Colon (tissue), 2 donors: ENCODE measurements around the gene TMPRSS7.
"Not testable (repeated sequence)": the region's sequence is repeated elsewhere in the genome, so short reads cannot be mapped to it uniquely, and the experiment has no call there.

Experiments
- FAIRE-seq: peaks from 2 replicates; lab custom pipeline; 2012; peaks lifted over from hg19 to GRCh38; lab: Jason Lieb, UNC
- donor health status: control.
- donor health status: control.

Gene TMPRSS7

DNA sequence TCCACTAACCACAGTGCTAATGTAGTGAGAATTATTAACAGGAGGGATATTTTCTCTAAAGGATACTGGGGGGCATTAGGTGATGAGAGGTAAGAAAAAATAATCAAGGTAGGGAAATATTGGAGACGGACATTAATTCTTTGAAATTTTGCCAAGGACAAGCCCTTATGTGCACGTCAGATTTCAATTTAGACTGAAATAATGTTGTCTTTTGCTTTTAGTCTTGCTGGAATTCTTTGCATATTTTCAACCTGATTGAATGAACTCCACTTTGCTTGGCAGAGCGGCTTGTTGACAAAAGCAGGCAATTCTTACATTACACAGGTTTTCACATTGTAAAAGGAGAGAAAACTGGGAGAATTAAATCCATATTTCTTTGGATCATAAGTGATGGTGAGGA, 26.6 kb downstream of the TMPRSS7 start:
- no peak for FAIRE-seq

DNA sequence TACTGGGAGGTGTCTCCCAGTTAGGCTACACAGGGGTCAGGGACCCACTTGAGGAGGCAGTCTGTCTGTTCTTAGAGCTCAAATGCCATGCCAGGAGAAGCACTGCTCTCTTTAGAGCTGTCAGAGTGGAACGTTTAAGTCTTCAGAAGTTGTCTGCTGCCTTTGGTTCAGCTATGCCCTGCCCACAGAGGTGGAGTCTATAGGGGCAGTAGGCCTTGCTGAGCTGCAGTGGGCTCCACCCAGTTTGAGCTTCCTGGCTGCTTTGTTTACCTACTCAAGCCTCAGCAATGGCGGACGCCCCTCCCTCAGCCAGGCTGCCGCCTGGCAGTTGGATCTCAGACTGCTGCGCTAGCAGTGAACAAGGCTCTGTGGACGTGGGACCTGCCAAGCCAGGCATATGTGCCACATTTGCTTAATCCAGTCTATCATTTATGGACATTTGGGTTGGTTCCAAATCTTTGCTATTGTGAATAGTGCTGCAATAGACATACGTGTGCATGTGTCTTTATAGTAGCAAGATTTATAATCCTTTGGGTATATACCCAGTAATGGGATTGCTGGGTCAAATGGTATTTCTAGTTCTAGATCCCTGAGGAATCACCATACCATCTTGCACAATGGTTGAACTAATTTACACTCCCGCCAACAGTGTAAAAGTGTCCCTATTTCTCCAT, 38.0 kb downstream of the TMPRSS7 start:
- not testable (repeated sequence) for FAIRE-seq

GRCh38 chr3:112074006-112074405, 39.5 kb downstream of the TMPRSS7 start:
- no peak for FAIRE-seq

DNA sequence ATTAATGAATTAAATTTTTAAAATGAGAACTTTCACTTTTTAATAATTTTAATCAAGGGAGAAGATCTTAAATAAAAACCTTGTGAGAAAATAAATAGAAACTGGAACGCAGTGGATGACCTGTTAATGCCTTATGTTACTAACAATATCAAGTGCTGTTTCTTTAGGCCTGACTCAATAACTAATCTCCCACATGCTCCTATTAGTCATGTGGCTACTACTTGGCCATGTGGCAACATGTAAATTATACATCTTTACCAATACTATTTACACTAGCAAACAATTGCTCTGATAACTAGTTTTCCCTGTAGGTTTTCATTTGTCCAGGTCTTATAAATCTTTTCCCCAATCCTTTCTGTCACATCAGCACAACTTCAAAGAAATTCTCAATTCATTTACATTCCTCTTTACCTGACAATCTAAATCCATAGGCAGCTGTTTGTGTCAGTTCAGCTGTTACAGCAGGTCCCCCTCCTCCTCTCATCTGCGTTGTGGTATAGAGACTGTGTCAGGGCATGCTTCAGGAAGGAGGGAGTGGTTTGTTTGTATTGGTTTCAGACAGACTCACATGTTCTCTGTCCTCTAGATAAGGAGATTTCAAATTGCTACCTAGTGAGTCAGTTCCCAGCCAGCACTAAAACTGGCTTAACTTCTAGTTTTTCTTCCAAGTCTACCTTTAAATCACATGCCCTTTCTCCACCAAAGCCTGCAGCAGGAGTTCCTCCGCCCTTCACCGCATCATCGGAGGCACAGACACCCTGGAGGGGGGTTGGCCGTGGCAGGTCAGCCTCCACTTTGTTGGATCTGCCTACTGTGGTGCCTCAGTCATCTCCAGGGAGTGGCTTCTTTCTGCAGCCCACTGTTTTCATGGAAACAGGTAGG, 40.3 kb downstream of the TMPRSS7 start:
- no peak for FAIRE-seq

GRCh38 chr3:112078125-112079083, 43.9 kb downstream of the TMPRSS7 start:
- FAIRE-seq = no peak

GRCh38 chr3:112083239-112083638, 48.7 kb downstream of the TMPRSS7 start:
- FAIRE-seq = no peak

DNA sequence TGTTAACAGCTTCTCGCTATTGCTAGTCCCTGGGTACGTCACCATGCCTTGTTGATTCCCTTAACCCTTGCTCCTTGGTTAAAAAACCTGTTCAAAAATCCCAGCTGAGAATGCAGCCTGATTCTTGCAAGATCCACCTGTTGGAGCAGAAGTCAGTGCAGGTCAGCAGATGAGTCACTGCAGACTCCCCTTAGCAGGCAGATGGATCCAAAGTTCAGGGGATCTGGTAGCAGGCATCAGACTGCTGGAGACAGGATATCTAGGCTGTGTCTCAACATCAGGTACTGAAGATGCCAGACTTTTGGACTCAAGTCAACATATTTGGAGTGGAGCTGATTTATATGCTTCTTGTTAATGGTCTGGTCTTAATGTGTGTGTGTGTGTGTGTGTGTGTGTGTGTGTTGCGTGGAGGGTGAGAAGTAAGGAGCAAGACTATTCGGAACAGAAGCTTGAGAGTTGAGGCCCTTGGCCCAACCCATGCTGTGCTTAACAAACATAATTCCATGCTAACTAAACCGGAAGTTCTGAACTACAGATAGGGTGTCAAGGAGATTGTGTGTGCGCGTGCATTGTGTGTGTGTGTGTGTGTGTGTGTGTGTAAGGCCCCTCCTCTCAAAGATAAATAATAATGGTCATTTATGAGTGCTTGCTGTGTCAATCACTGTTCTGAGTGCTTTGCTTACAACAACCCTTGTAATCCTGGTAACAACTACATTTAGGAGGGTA, 50.6 kb downstream of the TMPRSS7 start:
- no peak for FAIRE-seq

DNA sequence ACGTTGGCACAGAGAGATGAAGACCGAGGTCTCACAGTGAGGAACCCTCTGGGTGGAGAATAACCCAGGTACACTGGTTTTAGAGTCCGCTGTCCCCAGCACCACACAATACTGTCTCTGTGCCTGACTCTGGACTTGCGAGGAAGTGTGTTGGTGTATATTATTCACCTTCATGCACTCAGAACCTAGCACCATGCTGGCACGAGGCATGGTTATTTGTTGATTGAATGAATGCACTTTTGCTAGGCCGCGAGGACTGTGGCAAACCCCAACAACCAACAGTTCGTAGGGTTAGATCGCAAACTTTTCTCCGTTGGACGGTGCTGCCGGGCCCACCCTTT, 51.2 kb downstream of the TMPRSS7 start:
- FAIRE-seq = no peak

GRCh38 chr3:112086076-112086854, 51.7 kb downstream of the TMPRSS7 start, which contains the start of gene C3orf52:
TSS of gene C3orf52 (plus strand) at chr3:112086389. CDS start at chr3:112086408, 19 bp downstream.
- FAIRE-seq = no peak

DNA sequence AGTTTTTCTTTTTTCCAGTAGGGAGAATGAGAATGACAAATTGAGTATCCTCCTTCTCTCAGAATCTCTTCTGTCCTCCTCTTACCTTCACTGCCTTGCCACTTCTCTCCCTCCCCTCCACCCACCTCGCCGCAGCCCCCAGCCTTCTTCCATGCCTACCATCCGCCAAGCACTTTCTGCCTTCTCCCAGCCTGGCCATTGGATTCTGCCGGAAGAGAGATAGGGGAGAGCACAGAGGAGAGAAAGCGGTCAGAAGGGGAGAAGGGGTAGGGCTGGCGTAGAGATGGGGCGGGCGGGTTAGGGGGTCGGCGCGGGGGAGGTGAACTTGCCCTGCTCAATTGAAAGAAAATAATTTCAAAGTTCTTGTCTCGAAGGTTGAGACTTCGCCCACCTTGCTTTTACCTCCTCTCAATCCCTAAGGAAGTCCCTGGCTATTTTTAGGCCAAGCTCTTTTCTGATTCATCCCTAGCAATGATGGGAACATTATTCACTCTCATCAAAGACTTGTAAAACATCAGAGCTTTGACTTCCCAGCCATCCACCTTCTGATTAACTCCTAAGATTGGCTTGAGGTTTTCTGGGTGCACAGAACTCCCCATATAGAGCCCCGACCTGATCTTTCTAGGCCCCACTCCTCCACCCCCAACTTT, 52.5 kb downstream of the TMPRSS7 start:
- FAIRE-seq = no peak

DNA sequence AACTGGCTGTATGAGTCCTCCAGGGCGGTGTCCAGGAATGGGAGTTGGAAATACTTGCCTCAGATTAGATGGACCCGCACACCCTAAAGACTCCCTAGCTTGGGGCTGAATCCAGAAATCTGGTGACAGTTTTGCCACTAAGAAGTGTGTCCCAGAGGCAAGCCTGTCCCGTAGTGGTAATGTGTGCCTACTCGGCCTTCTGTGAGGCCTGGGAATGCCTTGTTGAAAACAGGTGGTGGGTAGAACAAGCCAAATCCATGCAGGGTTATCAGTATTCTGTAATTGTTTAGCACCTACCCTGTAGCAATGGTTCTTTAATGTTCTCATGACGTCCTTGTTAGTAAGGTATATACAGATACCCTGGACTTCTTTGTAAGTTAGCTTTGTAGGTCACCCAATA, 53.2 kb downstream of the TMPRSS7 start:
- FAIRE-seq = no peak

DNA sequence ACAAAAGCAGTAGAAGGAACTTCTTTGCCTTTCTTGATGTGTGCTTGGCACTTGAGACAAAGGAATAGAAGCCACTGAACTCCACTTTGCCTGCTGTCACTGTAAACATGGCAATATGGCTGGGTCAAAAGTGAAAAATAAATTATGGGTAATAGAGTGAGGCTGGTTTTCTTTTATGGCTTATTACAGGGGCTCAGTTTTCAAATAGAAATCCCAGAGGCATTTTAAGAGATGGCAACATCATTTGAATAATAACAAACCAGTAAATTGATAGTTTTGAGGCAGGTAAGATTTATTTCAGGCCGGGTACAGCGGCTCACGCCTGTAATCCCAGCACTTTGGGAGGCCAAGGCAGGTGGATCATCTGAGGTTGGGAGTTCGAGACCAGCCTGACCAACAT, 54.4 kb downstream of the TMPRSS7 start:
- FAIRE-seq = no peak

DNA sequence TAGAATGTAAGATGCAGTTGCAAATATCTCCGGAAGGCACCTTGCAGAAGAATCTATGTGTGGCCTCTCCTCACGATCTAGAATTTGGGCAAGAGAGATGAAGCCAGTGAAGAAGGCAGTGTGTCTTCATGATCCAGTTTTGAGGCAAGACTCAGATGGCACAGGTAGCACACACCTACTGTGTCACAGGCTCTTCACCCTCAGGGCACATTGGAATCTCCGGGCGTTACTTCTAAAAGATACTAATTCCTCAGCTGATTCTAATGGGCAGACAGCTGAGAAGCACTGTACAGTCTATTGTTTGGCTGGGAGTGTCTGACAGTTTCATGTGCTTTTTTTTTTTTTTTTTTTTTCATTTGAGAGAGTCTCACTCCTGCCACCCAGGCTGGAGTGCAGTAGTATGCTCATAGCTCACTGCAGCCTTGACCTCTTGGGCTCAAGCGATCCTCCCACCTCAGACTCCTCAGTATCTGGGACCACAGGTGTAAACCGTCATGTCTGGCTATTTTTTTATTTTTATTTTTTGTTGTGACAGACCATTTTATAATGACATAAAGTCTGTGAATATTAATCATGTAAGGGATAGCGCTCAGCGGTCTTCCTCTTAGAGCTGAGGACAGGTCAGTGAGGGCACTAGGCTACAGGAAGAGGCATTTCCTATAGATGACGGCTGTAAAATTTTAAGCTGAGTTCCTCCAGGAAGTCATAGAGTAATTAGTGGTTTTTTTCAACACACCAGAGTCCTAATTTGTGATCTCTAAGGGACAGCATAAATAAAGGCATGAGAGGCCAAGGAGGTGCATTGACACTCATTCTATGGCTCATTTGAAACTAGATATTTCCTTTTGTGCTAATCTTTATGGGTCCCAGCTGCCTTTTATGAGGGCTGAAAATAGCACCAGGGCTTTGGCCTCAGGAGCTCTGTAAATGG, 55.7 kb downstream of the TMPRSS7 start:
- no peak for FAIRE-seq

DNA sequence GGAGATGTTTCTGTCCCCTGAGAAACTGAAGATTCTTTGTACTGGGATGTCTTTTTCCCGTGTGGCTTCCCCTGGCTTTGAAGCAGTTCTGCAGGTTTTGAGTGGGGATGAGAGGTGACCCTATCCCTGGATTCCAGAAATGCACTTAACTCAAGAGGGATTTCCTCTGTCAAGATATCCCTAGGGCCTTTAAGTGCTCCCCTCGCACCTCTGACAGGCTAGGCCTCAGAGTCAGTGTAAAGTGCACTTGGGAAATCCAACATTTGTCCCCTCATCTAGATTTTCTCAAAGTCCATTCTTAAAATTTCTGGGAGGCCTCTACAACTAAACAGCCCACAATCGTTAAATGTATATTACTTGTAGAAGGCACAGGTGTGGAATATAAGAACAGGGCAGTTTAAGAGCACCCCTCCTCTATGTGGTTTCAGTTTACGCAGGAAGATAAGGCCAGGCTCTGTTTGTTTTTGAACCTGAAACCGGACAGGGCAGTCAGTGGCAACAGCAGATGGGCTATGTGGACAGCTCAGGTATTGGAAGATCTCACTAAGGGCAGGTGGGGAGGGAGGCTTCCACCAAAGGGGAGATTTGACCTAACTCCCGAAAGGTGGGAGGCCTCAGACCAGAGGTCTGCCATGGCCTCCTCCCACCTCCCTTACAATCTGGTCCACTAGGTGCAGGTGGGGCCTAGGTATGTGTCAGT, 56.5 kb downstream of the TMPRSS7 start:
- no peak for FAIRE-seq

DNA sequence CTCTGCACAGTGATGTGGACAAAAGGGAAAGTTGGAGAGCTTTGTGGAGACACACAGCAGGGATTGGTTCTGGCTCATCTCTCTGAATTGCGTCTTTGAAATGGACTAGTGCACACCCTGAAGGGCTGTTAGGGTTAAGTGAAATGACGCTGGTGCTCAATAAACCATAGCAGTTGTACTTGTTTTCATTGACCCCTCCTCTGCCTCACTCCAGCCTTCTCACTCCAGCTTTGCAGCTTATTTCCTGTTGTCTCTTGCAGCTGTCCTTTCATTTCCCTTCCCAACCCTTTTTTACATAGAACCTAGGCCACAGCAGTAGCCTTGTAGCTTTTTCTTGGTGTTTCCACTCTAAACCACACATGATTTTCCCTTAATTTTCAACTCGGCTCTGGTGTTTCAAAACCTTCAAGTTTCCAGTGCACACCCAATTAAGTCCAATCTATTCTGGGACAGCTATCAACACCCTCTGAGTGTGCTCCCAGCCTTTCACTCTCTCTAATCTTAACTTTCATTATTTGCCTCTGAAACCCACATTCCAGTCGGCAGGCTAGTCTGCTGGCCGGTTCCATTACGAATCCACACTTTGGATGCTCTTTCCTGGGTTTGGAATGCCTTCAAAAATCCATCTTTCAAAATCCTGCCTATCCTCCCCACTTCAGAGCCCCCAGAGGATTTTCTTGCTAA, 58.1 kb downstream of the TMPRSS7 start:
- no peak for FAIRE-seq

GRCh38 chr3:112093180-112093522, 58.6 kb downstream of the TMPRSS7 start:
- FAIRE-seq = no peak

DNA sequence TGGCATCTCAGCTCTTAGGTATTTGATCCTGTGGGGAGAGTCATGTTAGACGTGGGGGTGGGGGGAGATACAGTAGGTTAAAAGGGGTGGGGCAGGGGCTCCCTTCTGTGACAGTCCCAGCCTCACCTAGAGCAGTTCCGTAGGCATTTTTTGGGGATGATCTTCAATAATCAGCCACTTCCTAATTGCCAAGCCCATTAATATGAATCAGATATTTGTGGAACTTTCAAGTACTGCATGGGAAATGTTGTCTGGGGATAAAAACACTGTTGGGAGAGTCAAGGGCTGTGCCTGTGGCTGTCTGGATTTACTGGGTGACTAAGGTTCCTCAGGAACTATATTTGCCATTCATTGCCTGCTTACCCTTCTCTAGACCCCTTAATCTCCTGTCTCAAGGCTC, 61.2 kb downstream of the TMPRSS7 start:
- FAIRE-seq = no peak

GRCh38 chr3:112096176-112096575, 61.6 kb downstream of the TMPRSS7 start:
- no peak for FAIRE-seq
